Measurements from ENCODE around the gene KCNH4. TPM values are rescaled to one million over a fixed set of nuclear protein-coding genes. Genes with fewer than 3 reads are reported as not detected.

KCNH4 gene
- total RNA-seq, 1 experiment from 2014 or later: 0.24 TPM

- Mint-ChIP-seq H3K36me3 (no peaks in the 10 kb centered on the region), H3K9me3 (no peaks in the 10 kb centered on the region), H3K27ac (no peak overlapping the region), H3K27me3 (ENCODE audit: low read depth) (no peaks in the 10 kb centered on the region; the same call in 1 of the 2 replicates), H3K4me1 (0 out of 2 replicates have a peak, but pooled peaks cover 3% of the 10 kb centered on the region), H3K4me3 (no peak overlapping the region)
- ChIA-PET POLR2A (no interaction called here), CTCF (interaction anchor here (0.9 to 1.9 kb wide), 4 partner anchors 11 to 67 kb away, joined by 3 to 5 read pairs (median 3); partner anchors contain the start of gene KCNH4)
- no peak for ATAC-seq
- TF ChIP-seq E2F4 (CRISPR knock-in tag; IDR thresholded peaks at IDR 0.05; ENCODE audit: borderline replicate concordance, low read depth): no peak
- no peak for TF ChIP-seq GABPB1 (CRISPR knock-in tag; IDR thresholded peaks at IDR 0.05)
- TF ChIP-seq JUN (CRISPR knock-in tag; IDR thresholded peaks at IDR 0.05): no peak
- TF ChIP-seq SMAD3 (CRISPR knock-in tag; IDR thresholded peaks at IDR 0.05; ENCODE audit: borderline replicate concordance): no peak
- no peak for DNase-seq (ENCODE audit: low spot score)
Measured at GRCh38 chr17:42167807-42168206, 13.1 kb downstream of the KCNH4 start.

GRCh38 chr17:42166196-42166763 lies 14.7 kb downstream of the KCNH4 start:
- H3K36me3 Mint-ChIP-seq: no peaks in the 10 kb centered on the region
- TF ChIP-seq FOXP1 (CRISPR knock-in tag; IDR thresholded peaks at IDR 0.05; ENCODE audit: borderline replicate concordance): no peak
- no peak for TF ChIP-seq MYBL2 (CRISPR knock-in tag; IDR thresholded peaks at IDR 0.05)
- TF ChIP-seq PREB (CRISPR knock-in tag; IDR thresholded peaks at IDR 0.05; ENCODE audit: borderline replicate concordance): no peak
- TF ChIP-seq MAX (CRISPR knock-in tag; IDR thresholded peaks at IDR 0.05): no peak
- TF ChIP-seq ZNF219 (CRISPR knock-in tag; IDR thresholded peaks at IDR 0.05; ENCODE audit: borderline replicate concordance): no peak
- TF ChIP-seq FOXP4 (CRISPR knock-in tag; IDR thresholded peaks at IDR 0.05): no peak
- no peak for TF ChIP-seq CTCF (IDR thresholded peaks at IDR 0.05)
- TF ChIP-seq KAT7 (CRISPR knock-in tag; IDR thresholded peaks at IDR 0.05; ENCODE audit: borderline replicate concordance): no peak
- ChIA-PET CTCF (interaction anchor here (0.6 to 1.9 kb wide), 2 partner anchors 14 to 496 kb away, joined by 3 to 5 read pairs; partner anchors contain the start of gene KCNH4), POLR2A (no interaction called here)
- ATAC-seq: no peak
- no peaks in the 10 kb centered on the region; the same call in 1 of the 2 replicates for H3K27me3 Mint-ChIP-seq (ENCODE audit: low read depth)
- H3K4me1 Mint-ChIP-seq: 0 out of 2 replicates have a peak, but pooled peaks cover 3% of the 10 kb centered on the region
- H3K27ac Mint-ChIP-seq: no peak overlapping the region
- no peak for DNase-seq (ENCODE audit: low spot score)
- no peaks in the 10 kb centered on the region for H3K9me3 Mint-ChIP-seq
- H3K4me3 Mint-ChIP-seq: no peak overlapping the region

GRCh38 chr17:42165751-42166150 lies 15.2 kb downstream of the KCNH4 start:
- no peak overlapping the region for H3K4me3 Mint-ChIP-seq
- POLR2A ChIA-PET: no interaction called here
- 0 out of 2 replicates have a peak, but pooled peaks cover 3% of the 10 kb centered on the region for H3K4me1 Mint-ChIP-seq
- H3K27ac Mint-ChIP-seq: no peak overlapping the region
- H3K9me3 Mint-ChIP-seq: no peaks in the 10 kb centered on the region
- H3K36me3 Mint-ChIP-seq: no peaks in the 10 kb centered on the region
- ATAC-seq (no peak), DNase-seq (ENCODE audit: low spot score) (no peak)
- H3K27me3 Mint-ChIP-seq (ENCODE audit: low read depth): no peaks in the 10 kb centered on the region; the same call in 1 of the 2 replicates
- CTCF ChIA-PET: interaction anchor here (1.9 kb wide), 1 partner anchor 15 kb away, joined by 5 read pairs; the partner anchor contains the start of gene KCNH4
- TF ChIP-seq IRF2 (CRISPR knock-in tag; IDR thresholded peaks at IDR 0.05; ENCODE audit: borderline replicate concordance, low read depth) (no peak), STAT6 (CRISPR knock-in tag; conservative IDR thresholded peaks at IDR 0.05; ENCODE audit: low read depth) (no peak), CDX4 (CRISPR knock-in tag; IDR thresholded peaks at IDR 0.05; ENCODE audit: borderline replicate concordance) (no peak), ATF1 (CRISPR knock-in tag; IDR thresholded peaks at IDR 0.05) (no peak), PRRX2 (CRISPR knock-in tag; IDR thresholded peaks at IDR 0.05) (no peak), SP1 (CRISPR knock-in tag; conservative IDR thresholded peaks at IDR 0.05) (no peak), JUN (CRISPR knock-in tag; IDR thresholded peaks at IDR 0.05) (no peak), HMGXB4 (CRISPR knock-in tag; IDR thresholded peaks at IDR 0.05) (no peak)

Data from WTC11 (cell line).